ENCODE data around the gene R3HCC1L. TPM values are rescaled to one million over a fixed set of nuclear protein-coding genes. Genes with fewer than 3 reads are reported as not detected.

R3HCC1L gene
- total RNA-seq, 4 donors from 2014 or later: 8.5 to 11.5 (median 11.0) TPM

- no peak for TF ChIP-seq CTCF (IDR thresholded peaks at IDR 0.05)
- ATAC-seq (ENCODE audit: low FRiP score) (no peak), DNase-seq (ENCODE audit: low spot score) (no peak)
These were observed 138.8 kb downstream of the R3HCC1L start for GRCh38 chr10:98273057-98273850.

GRCh38 chr10:98274562-98274961 is 140.1 kb downstream of the R3HCC1L start:
- DNase-seq (ENCODE audit: low spot score) (no peak), ATAC-seq (ENCODE audit: low FRiP score) (no peak)
- TF ChIP-seq CTCF (IDR thresholded peaks at IDR 0.05): no peak

- TF ChIP-seq CTCF (IDR thresholded peaks at IDR 0.05): no peak
- no peak for ATAC-seq (ENCODE audit: low FRiP score)
- no peak for DNase-seq (ENCODE audit: low spot score)
These were observed 141.9 kb downstream of the R3HCC1L start for GRCh38 chr10:98276311-98276710.

- no peak for TF ChIP-seq CTCF (IDR thresholded peaks at IDR 0.05)
- ATAC-seq (ENCODE audit: low FRiP score): no peak
These were observed 151.0 kb downstream of the R3HCC1L start for GRCh38 chr10:98285416-98285815.

GRCh38 chr10:98286419-98286818 is 152.0 kb downstream of the R3HCC1L start:
- no peak for ATAC-seq (ENCODE audit: low FRiP score)
- DNase-seq (ENCODE audit: low spot score): no peak
- TF ChIP-seq CTCF (IDR thresholded peaks at IDR 0.05): no peak

More at GRCh38 chr10:98285416-98285815, 151.0 kb downstream of the R3HCC1L start:
- DNase-seq (ENCODE audit: low spot score): no peak

GRCh38 chr10:98287321-98287720 is 152.9 kb downstream of the R3HCC1L start:
- no peak for DNase-seq (ENCODE audit: low spot score)
- TF ChIP-seq CTCF (IDR thresholded peaks at IDR 0.05): no peak
- ATAC-seq (ENCODE audit: low FRiP score): no peak

GRCh38 chr10:98289802-98290209 is 155.3 kb downstream of the R3HCC1L start:
- DNase-seq (ENCODE audit: low spot score): no peak

More at GRCh38 chr10:98289802-98290209, 155.3 kb downstream of the R3HCC1L start:
- ATAC-seq (ENCODE audit: low FRiP score): no peak
- no peak for TF ChIP-seq CTCF (IDR thresholded peaks at IDR 0.05)

Data from omental fat pad (tissue), 4 donors.